Activated gamma-delta T cell treated with anti-CD3 and anti-CD28 coated beads, Interleukin-2, amount 50 U/mL, for 16 hours (primary cell): ENCODE data around the gene FARSB.
"Not testable (repeated sequence)": the region's sequence is repeated elsewhere in the genome, so short reads cannot be mapped to it uniquely, and the experiment has no call there.

Experiments
- DNase-seq: peaks from one replicate; pipeline ENCODE4 v3.0.0-alpha.2; 2020; ENCODE audit warnings: low read depth

The FARSB gene

DNA sequence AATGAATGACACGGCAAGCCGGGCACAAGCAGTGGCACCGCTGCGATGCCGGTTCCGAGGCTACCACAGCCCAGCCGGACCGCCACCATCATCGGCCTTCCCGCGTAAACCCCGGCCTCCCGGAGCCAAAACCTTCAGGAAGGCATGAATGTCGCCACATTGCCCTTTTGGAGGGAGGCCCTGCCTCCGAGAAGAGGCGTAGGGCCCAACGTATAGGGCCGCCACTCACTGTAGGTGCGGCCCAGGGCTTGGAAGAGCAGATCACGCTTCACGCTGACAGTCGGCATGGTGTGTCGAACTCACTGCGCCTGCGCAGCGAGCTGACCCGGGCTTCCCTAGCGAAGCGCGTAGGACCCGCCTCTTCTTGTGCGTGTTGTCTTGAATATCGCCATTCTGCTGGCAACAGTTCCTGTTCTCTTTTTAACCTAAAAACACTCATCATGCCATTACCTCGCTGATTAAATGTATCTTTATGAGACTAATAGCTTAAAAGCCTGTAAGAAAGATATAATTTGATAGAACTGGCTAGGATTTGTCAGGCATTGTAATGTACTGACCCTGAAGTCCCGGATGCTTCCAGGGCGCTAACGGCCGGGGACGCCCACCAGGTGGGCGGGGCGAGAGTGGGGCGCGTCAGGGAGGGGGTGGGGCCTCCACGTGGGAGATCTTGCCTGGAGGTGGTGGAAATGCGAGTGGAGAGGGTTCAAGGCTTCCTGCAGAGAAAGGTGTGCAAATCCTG, at the start of gene FARSB:
Gene FARSB (minus strand): TSS at position 306 of the 739 bp plus-strand sequence. CDS start 19 bp downstream, at position 287.
- DNase-seq: peak; percentile 85

DNA sequence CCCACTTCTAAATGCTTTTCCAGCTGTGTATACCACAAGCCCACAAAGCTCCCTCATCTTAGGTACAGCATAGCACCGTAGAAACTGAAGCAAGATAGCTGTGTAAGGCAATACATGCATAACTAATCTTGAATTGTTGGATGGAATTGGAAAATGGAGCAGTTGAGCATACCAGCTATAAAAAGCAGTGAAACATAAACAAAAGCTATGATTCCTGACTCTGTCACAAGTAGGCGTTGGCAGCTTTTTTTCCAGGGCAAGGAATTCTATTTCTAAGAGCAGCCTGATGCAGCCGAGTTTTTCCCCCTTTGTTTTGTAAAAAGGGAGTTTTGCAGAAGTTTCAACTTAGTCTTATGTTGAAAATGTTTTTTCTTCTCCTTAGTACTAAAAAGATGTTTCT, 48.0 kb upstream of the FARSB start:
- DNase-seq: no peak

DNA sequence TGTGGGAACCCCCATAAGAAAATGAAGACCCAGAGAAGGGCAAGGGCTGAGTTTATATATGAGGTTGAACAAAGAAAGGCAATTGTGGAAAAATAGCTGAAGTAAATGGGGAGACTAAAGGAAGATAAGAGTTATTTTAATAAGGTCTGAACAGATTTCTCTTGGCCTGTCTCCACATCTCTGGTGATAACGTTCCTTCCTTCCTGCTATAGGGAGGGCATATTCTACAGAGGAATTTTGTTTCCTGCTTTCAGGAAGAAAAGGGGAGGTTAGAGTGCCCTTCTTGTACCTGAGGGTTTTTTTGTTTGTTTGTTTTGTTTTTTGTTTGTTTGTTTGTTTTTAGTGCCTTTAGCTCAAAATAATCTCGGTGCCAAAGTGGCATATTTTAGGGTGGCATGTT, 47.2 kb upstream of the FARSB start:
- DNase-seq: no peak

DNA sequence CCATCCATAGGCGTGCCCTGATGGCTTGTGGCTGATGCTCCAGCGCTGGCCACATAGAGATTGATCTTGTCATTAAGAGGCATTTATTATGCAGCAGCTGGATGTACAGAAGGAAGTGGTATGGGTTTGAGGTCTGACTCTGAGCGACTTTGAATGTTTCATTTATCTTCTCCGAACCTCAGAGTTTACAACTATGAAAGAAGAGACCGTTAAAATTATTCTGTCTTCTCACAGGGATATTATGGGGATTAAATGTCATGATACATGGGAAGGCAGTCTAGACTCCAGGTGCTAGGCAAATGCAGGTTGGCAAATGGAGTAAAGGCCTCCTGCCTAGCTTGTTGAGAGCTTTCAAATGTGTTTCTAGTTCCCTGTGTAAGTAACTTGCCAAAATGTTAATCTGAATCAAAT, 45.8 kb upstream of the FARSB start:
- DNase-seq: no peak

DNA sequence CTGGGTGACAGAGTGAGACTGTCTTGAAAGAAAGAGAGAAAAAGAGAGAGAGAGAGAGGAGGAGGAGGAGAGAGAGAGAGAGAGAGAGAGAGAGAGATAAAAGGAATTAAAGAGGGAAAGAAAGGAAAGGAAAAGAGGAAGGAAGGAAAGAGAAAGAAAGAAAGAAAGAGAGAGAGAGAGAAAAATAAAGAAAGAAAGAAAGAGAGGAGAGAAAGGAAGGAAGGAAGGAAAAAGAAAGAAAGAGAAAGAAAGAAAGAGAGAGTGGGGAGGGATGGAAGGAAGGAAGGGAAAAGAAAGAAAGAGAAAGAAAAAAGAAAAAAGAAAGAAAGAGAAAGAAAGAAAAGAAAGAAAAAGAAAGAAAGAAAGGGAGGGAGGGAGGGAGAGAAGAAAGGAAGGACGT, 45.3 kb upstream of the FARSB start:
- no peak for DNase-seq

DNA sequence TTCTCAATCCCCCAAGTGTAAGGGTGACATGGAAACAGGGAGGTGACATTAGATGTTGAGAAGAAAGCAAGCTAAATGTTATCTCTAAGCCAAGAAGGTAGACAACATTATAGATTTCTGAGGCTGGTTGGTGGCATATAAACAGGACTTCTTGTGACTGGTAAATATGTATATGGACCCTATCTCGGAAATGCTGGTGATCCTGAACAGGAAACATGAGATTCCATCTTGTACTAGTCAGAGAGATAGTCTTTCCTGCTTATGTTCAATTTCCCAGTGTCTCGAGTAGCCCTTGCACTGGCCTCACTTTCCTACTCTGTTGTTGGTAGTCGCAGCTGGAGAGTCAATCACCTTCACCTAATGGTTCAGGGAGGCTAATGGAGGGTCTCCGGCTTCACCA, 42.4 kb upstream of the FARSB start:
- no peak for DNase-seq

DNA sequence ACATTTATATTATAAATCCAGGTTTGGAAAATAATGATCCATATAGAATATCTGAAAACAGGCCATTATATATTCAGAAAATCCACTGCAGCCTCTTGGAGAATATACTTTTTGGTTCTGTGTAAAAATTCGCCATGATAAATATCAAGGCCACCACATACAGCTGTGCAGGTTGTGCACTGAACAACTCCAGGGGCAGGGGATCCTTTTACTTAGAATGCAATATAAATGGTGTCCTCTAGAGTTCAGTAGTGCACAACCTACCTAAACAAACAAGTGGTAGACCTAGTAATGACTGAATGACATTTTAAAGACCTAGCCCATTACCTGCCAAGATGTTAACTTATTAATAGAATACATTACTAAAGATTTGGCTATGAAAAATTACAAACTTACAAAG, 37.9 kb upstream of the FARSB start:
- DNase-seq: no peak

DNA sequence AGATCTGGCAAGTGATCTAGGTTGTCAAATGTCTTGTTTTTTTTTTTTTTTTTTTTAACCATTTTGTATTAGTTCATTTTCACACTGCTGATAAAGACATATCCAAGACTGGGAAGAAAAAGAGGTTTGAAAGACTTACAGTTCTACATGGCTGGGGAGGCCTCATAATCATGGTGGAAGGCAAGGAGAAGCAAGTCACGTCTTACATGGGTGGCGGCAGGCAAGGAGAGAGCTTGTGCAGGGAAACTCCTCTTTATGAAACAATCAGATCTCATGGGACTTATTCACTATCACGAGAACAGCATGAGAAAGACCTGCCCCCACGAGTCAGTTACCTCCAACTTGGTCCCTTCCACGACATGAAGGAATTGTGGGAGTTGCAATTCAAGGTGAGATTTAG, 37.5 kb upstream of the FARSB start:
- DNase-seq: not testable (repeated sequence)

DNA sequence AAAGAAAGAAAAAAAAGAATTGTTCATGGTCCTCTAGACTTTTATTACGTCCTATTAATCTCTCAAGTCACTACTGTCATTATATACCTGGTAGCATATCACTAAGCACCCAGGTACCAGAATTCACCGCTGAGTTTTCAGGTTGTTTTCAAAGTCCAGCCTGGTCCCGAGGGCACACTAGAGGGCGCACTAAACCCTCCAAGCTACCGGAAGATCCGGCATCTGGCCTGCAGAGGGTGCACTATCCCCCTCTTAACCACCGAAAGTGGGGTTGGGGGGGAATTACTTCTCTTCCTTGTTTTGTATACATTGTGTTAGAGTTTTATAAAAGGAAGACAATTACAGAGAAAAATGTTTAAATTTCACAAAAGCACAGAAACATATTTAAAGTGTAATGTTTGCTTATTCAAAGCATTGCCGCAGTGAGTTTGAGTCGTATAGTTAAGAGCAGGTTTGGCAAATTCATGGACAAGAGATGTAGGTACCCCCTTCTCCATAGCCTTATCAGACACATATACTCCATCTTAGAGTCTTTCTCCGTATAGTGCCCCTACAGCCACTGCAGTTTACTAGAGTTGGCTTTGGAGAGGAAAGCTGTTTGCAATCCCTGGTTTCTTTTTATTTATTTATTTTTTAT, 34.8 kb upstream of the FARSB start:
- peak; percentile 52 for DNase-seq

DNA sequence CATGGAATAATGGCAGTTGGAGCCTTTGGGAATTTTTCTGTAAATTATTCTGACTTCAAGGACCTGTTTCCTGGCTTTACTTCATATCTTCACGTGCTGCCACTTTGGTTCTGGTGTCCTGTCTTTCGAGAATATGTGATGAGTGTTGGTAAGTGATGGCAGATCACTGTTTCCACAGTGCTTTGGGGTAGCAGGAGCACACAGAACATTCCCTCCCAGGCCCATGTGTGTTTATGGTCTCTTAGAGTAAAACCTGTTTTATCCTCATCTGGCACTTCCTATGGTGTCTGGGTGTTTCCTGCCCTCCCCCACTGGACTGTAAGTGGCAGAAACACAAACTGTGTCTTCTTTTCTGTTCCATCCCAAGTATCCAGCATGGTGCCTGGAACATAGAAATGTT, 33.4 kb upstream of the FARSB start:
- DNase-seq: no peak

DNA sequence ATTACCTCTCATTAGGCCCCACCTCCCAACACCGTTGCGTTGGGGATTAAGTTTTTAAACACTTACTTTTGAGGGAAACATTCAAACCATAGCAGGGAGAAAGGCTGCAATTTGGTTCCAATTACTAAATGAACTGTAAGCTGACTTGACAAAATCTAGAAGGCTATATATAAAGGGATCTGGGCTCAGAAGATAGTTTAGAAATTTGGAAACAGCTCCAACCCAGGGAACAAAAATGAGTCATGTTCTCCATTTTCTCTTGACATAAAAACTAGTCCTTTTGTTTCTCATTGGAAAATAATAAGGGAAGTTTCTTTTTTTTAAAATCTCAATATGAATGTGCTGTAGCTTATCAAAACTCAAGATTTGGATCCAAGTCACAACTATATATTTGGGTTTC, 33.0 kb upstream of the FARSB start:
- DNase-seq: no peak

DNA sequence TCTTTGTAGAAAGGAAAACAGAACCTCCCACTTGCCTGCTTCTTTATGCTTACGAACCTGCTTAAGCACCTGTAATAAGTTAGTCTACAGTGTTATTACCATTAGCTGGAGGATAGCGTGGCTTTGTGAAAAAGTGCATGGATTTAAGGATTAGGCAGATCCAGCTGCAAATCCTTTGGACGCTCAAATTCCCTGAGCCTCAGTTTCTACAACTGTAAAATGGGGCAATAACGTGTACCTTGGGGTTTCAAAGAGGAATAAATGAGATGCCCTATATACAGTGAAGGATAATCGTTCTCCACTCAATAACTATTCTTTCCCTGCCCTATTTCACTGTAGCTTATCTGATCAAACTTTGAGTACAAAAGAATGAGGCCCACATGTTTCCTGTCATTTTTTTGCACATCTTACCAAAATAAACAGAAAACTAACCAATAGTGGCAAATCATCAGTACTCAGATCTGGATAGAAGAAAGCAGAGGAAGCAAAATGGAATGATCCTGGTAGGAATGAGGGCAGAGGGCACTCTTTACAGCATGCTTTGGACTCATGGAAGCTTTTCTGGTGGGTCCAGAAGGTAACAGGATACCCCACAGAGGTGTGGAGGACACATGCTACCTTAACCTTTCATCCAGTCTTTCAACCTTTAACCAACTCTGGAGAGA, 30.3 kb upstream of the FARSB start:
- DNase-seq: no peak

DNA sequence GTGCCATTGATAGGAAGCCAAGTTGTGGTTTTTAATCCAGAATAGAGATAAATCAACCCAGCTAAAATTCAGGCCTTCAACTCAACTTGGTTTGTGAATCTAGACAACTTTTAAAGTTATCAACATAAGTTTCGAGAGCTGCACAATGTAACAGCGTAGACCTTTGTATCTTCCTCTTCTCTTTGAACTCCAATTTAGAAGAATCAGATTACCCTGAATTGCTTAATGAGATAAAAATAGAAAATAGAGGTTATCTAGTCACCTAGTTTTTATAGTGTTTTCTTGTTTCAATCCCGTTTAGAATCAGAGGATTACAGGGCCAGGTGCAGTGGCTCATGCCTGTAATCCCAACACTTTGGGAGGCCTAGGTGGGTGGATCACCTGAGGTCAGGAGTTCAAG, 27.9 kb upstream of the FARSB start:
- DNase-seq: no peak

DNA sequence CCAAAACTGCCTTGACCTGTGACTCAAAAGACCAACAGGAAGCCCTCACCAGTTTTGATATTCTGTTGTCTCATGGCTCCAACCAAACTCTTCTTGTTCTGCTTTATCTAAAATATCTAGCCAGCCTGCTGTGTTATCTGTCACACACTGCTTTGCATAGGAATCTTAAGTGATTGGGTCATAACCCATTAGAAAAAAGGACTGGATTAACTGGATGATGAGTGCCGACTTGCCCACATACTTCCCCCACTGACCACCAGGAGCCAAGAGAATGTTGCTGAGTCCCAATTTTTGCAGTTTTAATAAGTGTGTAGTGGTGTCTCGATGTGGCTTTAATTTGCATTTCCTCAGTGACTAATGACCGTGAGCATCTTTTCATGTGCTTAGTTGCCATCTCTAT, 22.1 kb upstream of the FARSB start:
- no peak for DNase-seq

DNA sequence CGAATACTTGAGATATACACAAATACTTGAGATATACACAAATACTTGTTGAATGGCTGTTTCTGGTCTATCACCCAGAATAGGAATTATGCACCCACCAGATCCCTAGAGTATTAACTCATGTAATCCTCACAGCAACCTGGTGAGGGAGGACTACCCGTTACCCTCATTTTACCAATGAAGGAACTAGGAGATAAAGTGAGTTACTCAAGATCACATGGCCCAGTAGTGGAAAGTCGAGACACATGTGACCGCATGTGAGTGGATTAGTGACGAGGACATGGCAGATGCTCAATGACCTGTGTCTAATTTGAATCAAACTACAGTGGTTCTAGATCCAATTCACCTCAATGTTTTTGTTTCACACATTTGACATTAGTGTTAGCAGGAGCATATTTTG, 18.0 kb upstream of the FARSB start:
- DNase-seq: no peak

DNA sequence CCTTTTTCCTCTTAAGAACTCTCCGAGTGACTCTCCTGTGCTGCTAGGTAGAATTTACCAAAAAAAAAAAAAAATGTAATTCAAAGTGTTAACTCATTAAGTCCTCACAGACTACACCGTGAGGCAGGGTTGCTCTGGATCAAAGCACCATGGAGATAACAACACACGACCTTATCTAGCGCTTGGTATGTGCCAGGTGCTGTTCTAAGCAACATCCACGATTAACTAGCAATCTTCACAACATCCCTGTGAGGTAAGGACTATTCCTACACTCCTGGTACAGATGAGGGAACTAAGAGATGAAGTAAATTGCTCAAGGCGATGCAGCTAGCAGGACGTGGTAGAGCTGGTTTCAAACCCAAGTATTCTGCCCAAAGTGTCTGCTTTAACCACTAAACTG, 17.4 kb upstream of the FARSB start:
- DNase-seq: no peak

DNA sequence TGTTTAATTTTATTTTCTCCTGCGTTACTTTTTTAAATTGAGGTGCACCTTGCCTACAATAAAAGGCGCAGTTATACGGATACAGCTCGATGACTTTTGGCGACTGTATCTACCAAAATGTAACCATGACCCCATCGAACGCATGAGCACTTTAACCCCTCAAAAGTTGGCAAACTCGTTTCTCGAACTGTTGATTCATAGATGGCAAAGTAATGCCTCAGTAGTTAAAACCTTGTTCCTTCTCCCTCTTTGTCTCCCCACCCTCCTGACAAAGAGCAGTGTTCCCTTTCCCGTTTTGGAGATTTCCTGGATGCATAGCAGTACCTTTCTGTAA, 16.1 kb upstream of the FARSB start:
- no peak for DNase-seq

DNA sequence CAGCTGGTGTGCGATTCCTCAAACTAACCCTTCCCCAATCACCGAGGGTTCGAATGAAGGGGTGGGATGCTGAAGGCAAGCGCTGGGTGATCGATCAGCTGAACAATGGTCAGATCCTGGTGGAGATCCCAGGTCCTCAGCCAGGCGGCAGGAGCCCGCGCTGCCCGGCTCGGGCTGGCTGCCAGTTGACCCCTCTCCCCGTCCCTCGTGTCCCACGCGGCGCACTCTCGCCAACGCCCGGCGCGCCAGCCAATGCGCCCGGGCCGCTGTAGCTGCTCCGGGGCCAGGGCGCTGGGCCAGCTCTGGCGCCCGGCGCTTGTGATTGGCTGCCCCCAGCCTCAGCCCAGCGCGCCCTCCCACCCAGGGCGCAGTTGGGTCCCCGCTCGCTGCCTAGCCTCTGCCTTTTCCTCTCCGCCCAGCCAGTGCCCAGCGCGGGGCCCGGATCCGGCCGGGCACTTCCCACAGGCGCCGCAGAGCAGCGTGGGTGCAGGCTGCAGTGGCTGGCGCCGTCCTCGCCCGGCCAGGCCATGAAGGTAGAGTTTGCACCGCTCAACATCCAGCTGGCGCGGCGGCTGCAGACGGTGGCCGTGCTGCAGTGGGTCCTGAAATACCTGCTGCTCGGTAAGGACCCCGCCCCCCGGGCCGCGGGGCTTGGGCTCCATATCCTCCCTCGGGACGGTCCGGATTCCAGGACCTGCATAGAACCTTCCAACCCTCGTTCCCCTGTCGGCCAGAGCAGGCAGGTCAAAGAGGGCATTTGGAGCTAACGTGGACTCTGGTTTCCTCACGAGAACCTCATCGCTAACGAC, 15.6 kb upstream of the FARSB start, which contains the start of gene MOGAT1:
Gene MOGAT1 (plus strand): TSS at position 400 of the 809 bp plus-strand sequence. CDS start 128 bp downstream, at position 528.
- no peak for DNase-seq

DNA sequence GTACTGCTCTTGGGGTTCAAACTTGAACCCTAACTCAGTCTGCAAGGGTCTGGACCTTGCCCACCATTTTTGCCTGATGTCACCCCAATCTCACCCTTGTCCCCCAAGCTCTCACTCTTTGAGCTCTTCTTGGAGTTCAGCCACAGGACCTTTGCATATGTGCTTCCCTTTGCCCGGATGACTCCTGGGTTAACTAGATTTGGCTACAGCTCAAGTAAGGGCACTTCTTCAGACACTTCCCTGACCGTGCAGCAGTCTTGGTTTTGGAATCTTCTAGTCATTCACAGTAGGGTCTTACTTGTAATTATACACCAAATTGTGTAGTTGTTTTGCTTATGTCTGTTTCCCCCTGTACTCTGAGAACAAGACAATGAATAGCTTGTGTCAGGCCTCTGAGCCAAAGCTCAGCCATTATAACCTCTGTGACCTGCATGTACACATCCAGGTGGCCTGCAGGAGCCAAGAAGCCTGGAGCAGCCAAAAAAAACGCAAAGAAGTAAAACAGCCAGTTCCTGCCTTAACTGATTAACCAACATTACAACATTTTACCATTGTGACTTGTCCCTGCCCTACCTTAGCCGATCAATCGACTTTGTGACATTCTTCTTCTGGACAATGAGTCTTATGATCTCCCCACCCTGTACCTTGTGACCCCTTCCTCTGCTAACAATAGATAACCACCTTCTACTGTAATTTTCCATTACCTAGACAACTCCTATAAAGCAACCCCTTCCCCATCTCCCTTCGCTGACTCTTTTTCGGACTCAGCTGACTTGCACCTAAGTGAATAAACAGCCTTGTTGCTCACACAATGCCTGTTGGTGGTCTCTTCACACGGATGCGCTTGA, 14.5 kb upstream of the FARSB start:
- no peak for DNase-seq

DNA sequence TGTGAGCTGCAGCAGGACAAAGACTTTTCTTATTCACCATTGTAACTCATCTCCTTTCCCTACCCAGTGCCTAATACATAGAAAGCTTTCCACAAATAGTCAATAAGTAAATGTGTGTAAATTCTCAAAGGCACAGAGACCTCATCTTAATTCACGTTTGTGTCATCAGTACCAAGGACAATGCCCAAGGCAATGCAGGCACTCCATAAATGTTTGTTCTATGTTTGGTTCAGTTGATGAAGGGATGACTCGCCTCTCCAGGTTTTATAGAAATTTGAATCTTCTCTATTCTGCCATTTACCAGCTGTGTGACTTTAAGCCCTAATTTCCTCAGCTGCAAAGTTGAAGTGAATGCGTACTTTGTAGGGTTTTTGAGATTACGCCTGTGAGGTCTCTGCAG, 13.5 kb upstream of the FARSB start:
- DNase-seq: no peak

DNA sequence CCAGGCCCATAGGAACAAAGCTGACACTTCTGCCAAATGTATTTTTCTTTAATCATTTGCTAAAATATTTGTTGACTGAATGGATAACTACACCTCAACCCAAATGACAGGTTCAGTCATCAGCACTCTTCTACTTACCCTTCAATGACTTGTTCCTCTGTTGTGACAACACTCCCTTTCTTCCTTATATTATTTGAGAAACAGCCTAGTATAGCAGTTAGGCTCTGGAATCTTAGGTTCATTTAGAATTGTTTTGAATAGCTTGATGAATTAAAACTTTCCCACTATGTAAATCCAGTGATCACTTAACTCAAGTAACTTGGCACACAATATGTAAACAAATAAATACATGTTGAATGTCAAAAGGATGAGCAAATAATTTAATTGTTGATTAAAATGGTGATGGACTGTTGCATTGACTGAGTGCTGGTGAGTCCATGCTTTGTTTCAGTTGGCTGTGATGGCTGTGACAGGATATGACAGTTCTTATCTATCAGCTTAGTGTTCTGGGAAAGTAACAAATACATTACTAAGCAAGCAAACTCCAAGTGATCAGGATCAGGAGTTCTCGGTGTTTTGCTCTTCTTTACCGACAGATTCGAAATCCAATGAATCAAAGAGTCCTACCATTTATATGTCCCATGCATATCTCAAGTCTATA, 12.7 kb upstream of the FARSB start:
- no peak for DNase-seq
